ENCODE measurements around the gene TGM3.
"Not testable (repeated sequence)": the region's sequence is repeated elsewhere in the genome, so short reads cannot be mapped to it uniquely, and the experiment has no call there.

The TGM3 gene, protein sequence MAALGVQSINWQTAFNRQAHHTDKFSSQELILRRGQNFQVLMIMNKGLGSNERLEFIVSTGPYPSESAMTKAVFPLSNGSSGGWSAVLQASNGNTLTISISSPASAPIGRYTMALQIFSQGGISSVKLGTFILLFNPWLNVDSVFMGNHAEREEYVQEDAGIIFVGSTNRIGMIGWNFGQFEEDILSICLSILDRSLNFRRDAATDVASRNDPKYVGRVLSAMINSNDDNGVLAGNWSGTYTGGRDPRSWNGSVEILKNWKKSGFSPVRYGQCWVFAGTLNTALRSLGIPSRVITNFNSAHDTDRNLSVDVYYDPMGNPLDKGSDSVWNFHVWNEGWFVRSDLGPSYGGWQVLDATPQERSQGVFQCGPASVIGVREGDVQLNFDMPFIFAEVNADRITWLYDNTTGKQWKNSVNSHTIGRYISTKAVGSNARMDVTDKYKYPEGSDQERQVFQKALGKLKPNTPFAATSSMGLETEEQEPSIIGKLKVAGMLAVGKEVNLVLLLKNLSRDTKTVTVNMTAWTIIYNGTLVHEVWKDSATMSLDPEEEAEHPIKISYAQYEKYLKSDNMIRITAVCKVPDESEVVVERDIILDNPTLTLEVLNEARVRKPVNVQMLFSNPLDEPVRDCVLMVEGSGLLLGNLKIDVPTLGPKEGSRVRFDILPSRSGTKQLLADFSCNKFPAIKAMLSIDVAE

DNA sequence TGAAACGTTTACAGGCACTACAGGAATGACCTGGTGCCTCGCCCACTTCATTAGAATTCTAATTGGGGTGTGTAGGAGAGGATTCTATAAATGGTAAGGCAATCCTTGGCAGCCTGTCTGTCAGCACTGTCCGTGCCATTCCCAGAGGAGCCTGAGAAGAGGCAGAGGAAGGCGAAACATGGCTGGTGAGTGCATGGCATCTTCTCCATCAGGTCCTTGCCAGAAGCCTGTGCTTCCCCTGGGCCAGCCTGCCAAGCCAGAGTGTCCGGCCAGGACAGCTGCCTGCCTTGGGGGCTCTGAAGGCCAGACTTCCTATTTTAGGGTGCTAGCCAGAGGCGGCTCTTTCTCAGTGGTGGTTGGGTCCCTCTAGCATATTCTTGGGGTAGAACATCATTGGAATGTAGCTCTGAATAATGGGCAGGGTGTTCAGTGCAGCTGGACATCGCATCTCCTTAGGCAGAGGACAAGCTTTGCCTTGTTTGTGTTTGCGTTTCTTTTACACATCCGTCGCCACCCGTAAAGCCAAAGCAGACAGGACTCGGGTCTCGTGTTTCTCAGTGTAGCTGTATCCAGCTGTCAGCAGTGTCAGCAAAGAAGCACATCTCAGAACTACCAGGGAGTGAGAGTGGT, at the start of gene TGM3:
Gene TGM3 (plus strand): TSS at position 116 of the 630 bp plus-strand sequence. CDS start 63 bp downstream, at position 179.
- no peak for DNase-seq

DNA sequence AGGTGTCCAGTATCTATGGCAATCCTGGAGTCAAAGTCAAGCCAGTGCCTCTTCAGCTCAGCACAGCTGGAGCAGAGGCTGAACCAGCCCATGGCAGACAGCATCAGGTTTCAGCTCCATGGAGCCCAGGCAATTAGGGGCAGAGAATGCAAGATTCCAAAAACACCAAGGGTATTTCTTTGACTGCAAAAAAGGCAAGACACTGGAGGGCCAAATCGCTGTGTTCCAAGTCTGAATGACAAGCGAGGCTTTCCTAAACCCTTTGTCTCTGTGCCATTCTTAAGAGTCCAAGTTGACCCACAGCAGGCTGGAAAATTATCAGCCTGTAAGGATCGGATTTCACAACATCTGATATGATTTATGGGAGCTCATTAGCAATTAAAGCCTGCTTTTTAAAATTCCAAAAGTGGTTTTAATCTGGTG, 49.7 kb upstream of the TGM3 start:
- DNase-seq, result no peak

DNA sequence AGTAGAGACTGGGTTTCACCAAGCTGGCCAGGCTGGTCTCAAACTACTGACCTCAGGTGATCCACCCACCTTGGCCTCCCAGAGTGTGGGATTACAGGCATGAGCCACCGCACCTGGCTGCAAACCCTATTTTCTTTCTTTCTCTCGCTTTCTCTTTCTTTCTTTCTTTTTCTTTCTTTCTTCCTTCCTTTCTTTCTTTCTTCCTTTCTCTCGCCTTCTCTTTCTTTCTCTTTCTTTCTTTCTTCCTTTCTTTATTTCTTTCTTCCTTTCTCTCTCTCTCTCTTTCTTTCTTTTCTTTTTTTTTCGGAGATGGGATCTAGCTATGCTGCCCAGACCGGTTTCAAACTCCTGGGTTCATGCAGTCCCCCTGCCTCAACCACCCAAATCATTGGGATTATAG, 47.0 kb upstream of the TGM3 start:
- DNase-seq, result no peak

DNA sequence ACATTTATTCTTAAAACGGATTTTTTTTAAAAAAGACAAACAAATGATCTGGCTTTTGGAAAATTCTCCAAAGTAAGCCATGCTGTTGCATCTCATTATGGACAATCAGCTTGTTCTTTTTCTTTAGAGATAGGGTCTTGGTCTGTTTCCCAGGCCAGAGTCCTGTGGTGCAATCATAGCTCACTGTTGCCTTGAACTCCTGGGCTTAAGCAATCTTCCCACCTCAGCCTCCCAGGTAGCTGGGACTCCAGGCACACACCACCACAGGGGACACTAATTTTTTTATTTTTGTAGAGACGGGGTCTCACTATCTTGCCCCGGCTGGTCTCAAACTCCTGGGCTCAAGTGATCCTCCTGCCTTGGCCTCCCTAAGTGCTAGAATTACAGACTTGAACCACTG, 45.9 kb upstream of the TGM3 start:
- DNase-seq, result no peak

DNA sequence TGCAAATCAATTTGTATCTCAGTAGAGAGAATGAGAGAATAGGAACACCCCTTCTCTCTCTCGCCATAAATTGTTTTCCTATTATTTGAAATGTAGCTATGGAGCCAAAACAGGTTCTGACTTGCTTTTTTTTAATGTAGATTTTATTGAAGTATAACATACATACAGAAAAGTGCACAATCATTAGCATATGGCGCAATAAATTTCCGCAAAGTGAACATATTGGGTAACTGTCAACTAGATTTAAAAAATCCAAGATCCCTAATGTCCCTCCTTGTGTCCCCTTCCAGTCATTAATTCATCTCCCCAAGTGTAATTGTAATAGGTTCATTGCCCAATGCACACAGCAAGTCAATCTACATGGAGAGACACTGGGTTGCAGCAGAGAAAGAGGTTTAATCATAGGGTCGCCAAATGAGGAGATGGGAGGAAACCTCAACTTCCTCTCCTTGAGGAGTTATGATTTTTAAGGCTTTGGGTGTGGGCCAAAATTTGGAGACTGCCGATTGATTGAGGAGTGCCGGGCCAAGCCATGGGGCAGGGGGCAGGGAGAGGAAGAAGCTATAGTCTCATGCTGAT, 43.3 kb upstream of the TGM3 start:
- no peak for DNase-seq

DNA sequence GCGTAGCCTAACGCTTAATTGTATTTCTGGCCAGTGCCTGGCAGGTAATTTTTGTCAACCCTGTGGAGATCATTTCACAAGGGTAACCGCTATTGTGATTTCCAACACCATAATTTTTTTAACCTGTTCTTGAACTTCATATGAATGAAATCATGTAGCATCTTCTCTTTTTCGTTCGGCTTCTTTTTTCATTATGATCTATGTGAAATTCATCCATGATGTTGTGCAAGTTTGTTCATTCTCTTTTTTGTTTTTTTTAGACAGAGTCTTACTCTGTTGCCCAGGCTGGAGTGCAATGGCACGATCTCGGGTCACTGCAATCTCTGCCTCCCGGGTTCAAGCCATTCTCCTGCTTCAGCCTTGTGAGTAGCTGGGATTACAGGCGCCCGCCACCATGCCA, 42.5 kb upstream of the TGM3 start:
- no peak for DNase-seq

DNA sequence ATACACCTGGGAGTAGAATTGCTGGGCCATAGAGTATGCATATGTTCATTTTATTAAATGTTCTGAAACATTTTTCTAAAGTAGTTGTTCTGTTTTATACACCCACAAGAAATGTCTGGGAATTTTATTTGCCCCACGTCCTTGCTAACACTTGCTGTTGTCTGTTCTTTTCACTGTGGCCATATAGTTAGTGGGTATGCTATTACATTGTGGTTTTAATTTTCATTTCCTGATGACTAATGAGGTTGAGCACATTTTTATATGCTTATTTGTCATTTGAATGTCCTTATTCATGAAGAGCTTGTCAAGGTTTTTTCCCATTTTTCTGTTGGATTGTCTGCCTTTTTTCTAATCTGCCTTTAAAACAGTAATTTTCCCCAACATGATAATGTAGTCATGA, 41.5 kb upstream of the TGM3 start:
- DNase-seq, result no peak

DNA sequence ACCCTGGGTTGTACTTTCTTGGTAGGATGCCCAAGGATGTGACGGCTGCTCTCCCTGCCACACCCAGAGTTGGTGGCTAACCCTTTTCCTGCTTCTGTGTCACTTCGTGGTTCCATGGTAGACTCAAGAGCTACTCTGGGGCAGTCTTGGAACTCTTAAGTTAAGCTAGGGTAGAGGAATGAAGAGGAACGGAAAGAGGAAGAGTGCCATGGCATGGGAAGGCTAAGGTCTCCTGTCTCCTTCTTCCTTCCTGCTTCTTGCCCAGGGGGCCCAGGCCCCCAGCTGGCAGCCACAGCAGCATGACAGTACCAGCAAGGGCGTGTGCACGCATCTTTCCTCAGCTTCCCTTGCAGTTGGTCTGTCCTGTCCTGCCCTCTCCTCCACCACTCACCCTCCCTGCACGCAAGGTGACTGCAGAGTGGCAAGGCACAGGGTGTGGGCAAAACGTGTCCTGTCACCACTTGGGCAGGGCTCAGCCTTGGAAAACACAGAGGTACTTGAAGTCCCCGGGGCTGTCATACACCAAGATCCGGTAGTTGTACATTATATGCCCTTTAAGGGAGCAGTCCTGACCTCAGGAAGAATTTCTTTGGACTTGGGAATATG, 39.8 kb upstream of the TGM3 start:
- no peak for DNase-seq

DNA sequence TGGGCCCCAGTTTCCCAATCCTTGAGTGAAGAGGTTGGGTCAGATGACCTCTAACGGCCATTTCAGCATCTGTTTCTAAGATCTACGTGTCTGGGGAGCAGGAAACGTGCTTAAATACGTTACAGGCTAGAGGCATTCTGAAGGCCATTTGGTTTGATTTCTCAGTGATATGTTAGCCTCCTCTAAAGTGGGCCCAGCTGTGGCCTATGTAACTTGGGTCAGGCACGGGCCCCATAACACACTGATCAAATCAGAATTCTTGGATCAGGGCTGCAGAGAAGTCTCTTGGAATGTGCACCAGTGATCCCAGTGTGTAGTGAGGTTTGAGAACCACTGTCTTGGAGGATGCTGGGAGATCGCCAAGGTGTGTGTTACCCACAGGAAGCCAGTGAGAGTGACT, 36.1 kb upstream of the TGM3 start:
- DNase-seq, result no peak

DNA sequence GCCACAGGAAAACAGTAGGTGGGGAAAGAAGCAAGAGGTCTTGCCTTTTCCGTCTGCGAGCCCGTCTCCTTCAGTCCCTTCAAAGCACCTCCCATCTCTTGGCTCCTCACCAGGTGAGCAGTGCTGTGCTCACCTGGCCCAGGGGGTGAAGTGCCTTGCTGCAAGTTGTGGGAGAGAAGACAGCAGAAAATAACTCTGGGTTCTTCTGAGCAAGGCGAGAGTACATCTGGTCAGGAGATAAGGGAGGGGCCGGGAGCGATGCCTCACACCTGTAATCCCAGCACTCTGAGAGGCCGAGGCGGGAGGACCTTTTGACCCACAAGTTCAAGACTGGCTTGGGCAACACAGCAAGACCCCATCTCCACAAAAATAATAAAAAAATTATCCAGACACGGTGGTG, 35.6 kb upstream of the TGM3 start:
- DNase-seq, result no peak

DNA sequence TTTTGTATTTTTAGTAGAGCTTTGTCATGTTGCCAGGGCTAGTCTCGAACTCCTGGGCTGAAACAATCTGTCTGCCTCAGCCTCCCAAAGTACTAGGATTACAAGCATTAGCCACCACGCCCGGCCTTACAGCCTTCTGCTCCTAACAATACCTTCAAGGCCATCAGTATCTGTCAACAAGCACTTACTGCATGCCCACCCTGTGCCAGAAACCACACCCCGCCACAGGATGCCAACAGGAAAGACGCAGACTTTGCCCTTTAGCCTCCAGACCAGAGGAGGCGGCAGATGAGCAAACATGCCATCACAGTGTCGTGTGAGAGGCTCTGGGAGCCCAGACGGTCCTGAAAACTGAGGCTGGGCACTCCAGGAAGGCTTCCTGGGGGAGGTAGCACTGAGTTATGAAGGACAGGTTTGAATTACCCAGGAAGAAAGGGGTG, 34.7 kb upstream of the TGM3 start:
- no peak for DNase-seq

DNA sequence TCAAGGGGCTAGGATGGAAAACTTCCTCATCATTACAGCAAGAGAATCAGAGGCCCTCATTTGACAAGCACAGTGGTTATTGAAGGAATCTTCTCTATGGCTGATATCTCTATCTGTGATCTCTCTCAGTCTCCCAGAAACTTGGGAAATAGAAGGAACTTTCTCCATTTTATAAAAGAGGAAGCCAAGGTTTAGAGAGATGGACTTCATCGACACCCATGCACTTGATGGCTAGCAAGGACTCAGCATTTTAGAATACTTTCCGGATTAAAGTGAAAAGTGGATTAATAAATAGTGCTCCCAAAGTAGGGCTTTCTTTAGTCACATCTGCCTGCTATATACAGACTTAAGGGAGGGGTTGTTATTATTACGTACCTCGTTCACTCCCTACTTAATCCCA, 34.2 kb upstream of the TGM3 start:
- no peak for DNase-seq

DNA sequence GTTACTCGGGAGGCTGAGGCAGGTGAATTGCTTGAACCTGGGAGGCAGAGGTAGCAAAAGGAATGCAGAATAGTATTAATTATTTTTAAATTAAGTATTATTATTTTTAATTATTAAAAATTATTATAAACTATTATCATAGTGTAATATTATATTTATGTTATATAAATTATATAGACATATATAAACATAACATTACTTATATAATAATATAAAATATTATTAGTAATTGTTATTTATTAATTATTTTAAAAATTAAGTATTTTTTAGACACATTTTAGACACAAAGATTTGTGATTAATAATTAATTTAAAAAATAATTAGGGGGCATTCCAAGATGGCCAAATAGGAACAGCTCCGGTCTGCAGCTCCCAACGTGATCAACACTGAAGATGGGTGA, 31.7 kb upstream of the TGM3 start:
- DNase-seq, result no peak

DNA sequence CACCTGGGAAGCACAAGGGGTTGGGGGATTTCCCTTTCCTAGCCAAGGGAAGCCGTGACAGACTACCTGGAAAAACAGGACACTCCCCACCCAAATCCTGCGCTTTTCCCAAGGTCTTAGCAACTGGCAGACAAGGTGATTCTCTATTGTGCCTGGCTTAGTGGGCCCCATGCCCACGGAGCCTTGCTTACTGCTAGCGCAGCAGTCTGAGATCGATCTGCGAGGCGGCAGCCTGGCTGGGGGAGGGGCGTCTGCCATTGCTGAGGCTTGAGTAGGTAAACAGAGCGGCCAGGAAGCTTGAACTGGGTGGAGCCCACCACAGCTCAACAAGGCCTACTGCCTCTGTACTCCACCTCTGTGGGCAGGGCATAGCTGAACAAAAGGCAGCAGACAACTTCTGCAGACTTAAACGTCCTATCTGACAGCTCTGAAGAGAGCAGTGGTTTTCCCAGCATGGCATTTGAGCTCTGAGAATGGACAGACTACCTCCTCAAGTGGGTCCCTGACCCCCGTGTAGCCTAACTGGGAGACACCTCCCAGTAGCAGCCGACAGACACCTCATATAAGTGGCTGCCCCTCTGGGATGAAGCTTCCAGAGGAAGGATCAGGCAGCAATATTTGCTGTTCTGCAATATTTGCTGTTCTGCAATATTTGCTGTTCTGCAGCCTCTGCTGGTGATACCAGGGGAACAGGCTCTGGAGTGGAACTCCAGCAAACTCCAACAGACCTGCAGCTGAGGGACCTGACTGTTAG, 31.0 kb upstream of the TGM3 start:
- DNase-seq, result not testable (repeated sequence)

DNA sequence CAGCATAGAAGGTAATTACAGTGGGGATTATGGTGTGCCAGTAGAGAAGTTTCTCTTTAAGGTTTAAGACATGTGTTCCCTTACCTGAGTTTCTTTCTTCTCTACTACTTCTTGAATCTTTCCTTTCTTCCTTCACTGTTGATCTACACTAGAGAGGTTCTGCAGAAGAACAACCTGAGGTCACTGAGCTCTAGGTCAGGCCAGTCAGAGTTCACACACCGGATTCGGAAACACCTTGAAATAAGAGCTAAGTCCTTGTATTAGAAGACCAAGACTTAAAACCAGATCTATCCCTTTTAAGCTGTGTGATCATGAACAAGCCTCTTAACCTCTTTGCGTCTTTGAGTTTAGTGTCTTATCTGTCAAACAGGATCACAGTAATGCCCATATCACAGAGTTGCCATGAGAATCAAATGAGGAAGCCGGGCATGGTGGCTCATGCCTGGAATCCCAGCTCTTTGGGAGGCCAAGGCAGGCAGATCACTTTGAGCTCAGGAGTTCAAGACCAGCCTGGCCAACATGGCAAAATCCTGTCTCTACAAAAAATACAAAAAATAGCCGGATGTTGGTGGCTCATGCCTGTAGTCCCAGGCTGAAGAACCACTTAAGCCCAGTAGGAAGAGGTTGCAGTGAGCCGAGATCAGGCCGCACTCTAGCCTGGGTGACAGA, 22.0 kb upstream of the TGM3 start:
- no peak for DNase-seq

DNA sequence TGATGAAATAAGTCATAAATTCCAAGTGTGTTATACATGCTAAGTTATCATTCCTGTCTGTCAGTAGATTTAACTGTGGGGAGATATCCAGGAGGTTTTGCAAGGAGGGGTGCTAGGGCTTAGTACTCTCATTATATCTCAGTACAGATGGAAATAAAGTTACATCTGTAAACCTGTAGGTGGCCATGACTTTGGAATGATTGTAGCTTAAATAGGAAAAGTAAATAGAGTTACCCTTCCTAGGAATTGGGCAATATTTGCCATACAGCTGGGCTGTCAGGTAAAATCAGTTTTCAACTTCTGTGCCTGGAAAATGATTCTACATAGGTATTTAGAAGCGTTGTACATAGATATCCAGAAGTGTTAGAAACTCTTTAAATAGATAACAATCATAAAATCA, 19.8 kb upstream of the TGM3 start:
- DNase-seq, result no peak

DNA sequence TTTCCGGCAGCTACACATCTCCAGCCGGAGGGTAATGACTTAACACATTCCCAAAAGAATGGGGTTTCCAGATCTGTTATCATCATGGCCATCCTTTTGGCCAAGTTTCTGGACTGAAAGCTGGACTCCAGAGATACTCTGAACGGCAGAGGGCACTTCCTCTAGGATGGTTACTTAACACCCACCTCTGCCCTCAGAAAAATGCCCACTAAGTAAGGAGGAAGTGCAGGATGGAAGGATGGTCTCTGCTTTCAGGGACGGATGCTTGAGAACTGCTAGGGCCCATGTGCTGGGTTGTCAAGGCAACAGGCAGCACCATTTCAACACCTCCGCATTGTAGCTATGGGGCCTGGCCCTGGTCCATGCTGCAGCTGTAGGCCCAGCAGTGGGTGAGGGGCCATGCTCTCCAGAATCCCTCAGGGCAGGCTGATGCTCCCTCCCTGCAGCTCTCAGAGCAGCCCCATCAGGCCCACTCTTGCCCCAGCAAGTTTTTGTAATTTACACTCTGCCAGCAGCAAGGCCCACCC, 16.5 kb upstream of the TGM3 start:
- DNase-seq, result no peak

DNA sequence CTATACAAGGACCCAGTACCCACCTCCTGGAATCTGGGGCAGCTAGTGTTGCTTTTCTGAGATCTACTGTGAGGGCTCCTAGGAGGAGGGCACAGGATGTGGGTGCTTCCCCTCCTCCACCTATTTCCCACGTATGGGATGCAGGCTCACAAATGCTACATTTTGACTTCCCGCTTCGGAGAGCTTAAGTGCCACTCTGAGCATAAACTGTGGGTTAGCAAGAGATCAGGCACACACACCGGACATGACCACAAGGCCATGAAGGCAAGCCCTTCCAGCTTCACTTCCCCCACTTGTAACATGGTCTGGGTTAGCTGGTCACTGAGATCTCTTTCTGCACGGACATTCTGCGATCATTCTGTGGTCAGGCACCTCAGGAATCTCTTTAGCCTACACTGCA, 15.7 kb upstream of the TGM3 start:
- no peak for DNase-seq

DNA sequence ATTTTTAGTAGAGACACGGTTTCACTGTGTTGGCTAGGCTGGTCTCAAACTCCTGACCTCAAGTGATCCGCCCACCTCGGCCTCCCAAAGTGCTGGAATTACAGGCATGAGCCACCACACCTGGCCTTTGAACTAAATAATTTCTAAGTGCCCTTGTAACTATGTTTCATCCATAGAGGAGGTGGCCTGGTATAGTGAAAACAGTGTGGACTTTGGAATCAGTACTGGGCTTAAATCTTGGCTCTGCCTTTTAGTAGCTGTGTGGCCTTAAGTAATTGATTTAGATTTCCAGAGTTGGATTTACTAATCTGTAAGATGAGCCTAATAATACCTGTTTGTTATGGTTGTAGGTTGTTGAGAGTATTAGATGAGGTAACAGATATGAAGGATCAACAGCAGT, 14.2 kb upstream of the TGM3 start:
- no peak for DNase-seq

DNA sequence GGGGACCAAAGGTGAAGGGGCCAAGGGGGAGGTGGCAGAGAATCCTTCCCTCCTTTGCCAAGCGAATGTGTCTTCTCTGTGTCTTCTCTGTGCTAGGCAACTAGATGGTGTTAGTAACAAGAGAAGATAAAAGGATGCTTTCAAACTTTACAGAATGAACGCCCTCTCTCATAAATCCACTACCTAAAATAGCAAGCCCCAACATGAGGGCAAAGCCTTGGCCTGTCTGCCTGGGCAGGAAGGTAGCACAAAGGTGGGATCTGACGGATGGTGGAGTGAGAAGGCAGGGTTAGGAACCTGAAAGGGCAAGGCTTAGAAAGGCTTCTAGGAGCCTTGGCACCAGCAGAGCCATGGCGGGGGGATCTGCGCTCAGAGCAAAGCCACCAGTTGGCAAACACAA, 13.6 kb upstream of the TGM3 start:
- DNase-seq, result no peak

DNA sequence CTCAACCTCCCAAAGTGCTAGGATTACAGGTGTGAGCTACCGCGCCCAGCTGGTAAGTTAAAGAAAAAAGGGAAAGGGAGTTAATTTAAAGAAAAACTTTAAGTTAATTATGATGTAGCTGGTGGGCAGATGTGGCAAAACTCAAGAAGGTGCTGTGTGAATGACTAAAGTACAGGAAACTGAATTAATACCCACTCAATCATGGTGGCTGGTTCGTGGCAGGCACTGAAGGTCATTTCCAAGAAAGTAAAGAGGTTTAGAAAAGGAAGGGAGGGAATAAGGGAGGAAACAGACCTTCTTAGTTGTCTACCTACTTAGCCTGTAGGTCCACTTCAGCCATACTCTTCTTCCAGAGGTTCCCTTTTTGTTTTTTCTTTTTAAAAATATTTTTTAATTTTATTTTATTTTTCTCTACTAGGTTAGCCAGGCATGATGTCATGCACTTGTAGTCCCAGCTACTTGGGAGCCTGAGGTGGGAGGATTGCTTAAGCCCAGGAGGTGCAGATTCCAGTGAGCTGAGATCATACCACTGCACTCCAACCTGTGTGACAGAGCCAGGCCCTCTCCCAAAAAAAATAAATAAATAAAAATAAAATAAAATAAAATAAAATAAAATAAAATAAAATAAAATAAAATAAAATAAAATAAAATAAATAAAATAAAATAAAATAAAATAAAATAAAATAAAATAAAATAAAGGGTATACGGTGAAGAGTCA, 11.9 kb upstream of the TGM3 start:
- no peak for DNase-seq
